ENCODE results near the gene RPL18. TPM values are rescaled to one million over a fixed set of nuclear protein-coding genes. Genes with fewer than 3 reads are reported as not detected.

Gene RPL18
- total RNA-seq, 1 donor: 1,575 TPM

Other genes with a start within 250 kb of the RPL18 start
- 72.2 and 111 TPM in 2 replicates for gene KDELR1, start 227.6 kb downstream of the RPL18 start, total RNA-seq
- gene GRIN2D, start 225.5 kb downstream of the RPL18 start, total RNA-seq: 0.86 and 1.9 TPM in 2 replicates
- 25.1 and 38.4 TPM in 2 replicates for gene GRWD1, start 173.2 kb downstream of the RPL18 start, total RNA-seq
- gene KCNJ14, start 163.6 kb downstream of the RPL18 start, total RNA-seq: 0.43 and 0.64 TPM in 2 replicates
- gene CYTH2, start 149.8 kb downstream of the RPL18 start, total RNA-seq: 31.1 and 42.5 TPM in 2 replicates
- gene LMTK3, start 107.3 kb downstream of the RPL18 start, total RNA-seq: 0.32 and 0.43 TPM in 2 replicates
- gene SULT2B1, start 67.0 kb downstream of the RPL18 start, total RNA-seq: under 0.01 TPM in 1 of 2 replicates, not detected in the other
- gene SPACA4, start 12.4 kb downstream of the RPL18 start, total RNA-seq: not detected in 2 replicates
- 0.32 and 1.3 TPM in 2 replicates for gene FAM83E, start 4.1 kb downstream of the RPL18 start, total RNA-seq
- gene SPHK2, start 328 bp upstream of the RPL18 start, total RNA-seq: 7.8 and 10.0 TPM in 2 replicates
- 6.9 and 7.7 TPM in 2 replicates for gene DBP, start 18.2 kb upstream of the RPL18 start, total RNA-seq
- 1.3 TPM in 2 replicates for gene CA11, start 27.0 kb upstream of the RPL18 start, total RNA-seq
- under 0.01 TPM in 1 of 2 replicates, not detected in the other for gene NTN5, start 53.8 kb upstream of the RPL18 start, total RNA-seq
- not detected in 2 replicates for gene FUT2, start 76.8 kb upstream of the RPL18 start, total RNA-seq
- 1.7 and 2.3 TPM in 2 replicates for gene MAMSTR, start 100.5 kb upstream of the RPL18 start, total RNA-seq
- gene RASIP1, start 121.4 kb upstream of the RPL18 start, total RNA-seq: 0.97 and 2.6 TPM in 2 replicates
- gene IZUMO1, start 127.7 kb upstream of the RPL18 start, total RNA-seq: under 0.01 TPM in 1 of 2 replicates, not detected in the other
- under 0.01 TPM in 2 replicates for gene FUT1, start 133.5 kb upstream of the RPL18 start, total RNA-seq
- not detected in 2 replicates for gene FGF21, start 136.3 kb upstream of the RPL18 start, total RNA-seq
- 30.3 and 31.5 TPM in 2 replicates for gene BCAT2, start 191.9 kb upstream of the RPL18 start, total RNA-seq
- gene HSD17B14, start 217.3 kb upstream of the RPL18 start, total RNA-seq: 12.2 and 13.8 TPM in 2 replicates
- 6.0 and 12.2 TPM in 2 replicates for gene PLEKHA4, start 249.4 kb upstream of the RPL18 start, total RNA-seq

Measured in fibroblast of villous mesenchyme (primary cell).